GM18858 (cell line): ENCODE measurements around the gene VEPH1.

Experiments
- ATAC-seq: cut with Tn5 transposase; IDR thresholded peaks from one replicate; pipeline ENCODE4 v1.9.1; 2021; ENCODE audit not compliant: unreplicated experiment

The VEPH1 gene

GRCh38 chr3:157274644-157275137 is 228.5 kb downstream of the VEPH1 start:
- no peak for ATAC-seq

GRCh38 chr3:157271283-157271882 is 231.8 kb downstream of the VEPH1 start:
- no peak for ATAC-seq

GRCh38 chr3:157268026-157268425 is 235.2 kb downstream of the VEPH1 start:
- no peak for ATAC-seq

- no peak for ATAC-seq
These were observed 237.3 kb downstream of the VEPH1 start for GRCh38 chr3:157265931-157266330.

- ATAC-seq, result no peak
These were observed 240.2 kb downstream of the VEPH1 start for GRCh38 chr3:157263027-157263426.

- ATAC-seq, result no peak
These were observed 242.2 kb downstream of the VEPH1 start for GRCh38 chr3:157261000-157261399.

- ATAC-seq, result no peak
These were observed 243.4 kb downstream of the VEPH1 start for GRCh38 chr3:157259825-157260224.

GRCh38 chr3:157257101-157257500 is 246.1 kb downstream of the VEPH1 start:
- ATAC-seq, result no peak

- ATAC-seq, result no peak
These were observed 247.4 kb downstream of the VEPH1 start for GRCh38 chr3:157255797-157256196.

- no peak for ATAC-seq
These were observed 251.5 kb downstream of the VEPH1 start for GRCh38 chr3:157251685-157252084.

GRCh38 chr3:157249606-157250005 is 253.6 kb downstream of the VEPH1 start:
- no peak for ATAC-seq

GRCh38 chr3:157248590-157249422 is 254.4 kb downstream of the VEPH1 start:
- ATAC-seq, result no peak

GRCh38 chr3:157247391-157247790 is 255.8 kb downstream of the VEPH1 start:
- no peak for ATAC-seq

- no peak for ATAC-seq
These were observed 260.4 kb downstream of the VEPH1 start for GRCh38 chr3:157242836-157243235.

- ATAC-seq, result no peak
These were observed 261.6 kb downstream of the VEPH1 start for GRCh38 chr3:157241599-157241998.

- no peak for ATAC-seq
These were observed 262.8 kb downstream of the VEPH1 start for GRCh38 chr3:157240408-157240807.

GRCh38 chr3:157239082-157239704 is 264.0 kb downstream of the VEPH1 start:
- ATAC-seq, result peak; percentile 99

GRCh38 chr3:157238457-157238856 is 264.8 kb downstream of the VEPH1 start:
- no peak for ATAC-seq

- ATAC-seq, result no peak
These were observed 265.3 kb downstream of the VEPH1 start for GRCh38 chr3:157237886-157238285.

- ATAC-seq, result no peak
These were observed 267.9 kb downstream of the VEPH1 start for GRCh38 chr3:157235291-157235690.

- ATAC-seq, result no peak
These were observed 269.3 kb downstream of the VEPH1 start for GRCh38 chr3:157233923-157234322.

- no peak for ATAC-seq
These were observed 271.1 kb downstream of the VEPH1 start for GRCh38 chr3:157232141-157232540.
